MM.1S (cell line): ENCODE data around the gene SPINDOC.

Source experiments
- EZH2 ChIP-seq: fragments of 300-600 bp; sonication (generic); optimal IDR thresholded peaks from 2 replicates; pipeline ENCODE3; 2017; ENCODE audit warnings: low read depth, mild to moderate bottlenecking, antibody characterized with exemption, low read length, mixed read lengths
- EZH2phosphoT487 ChIP-seq: fragments of 300-600 bp; sonication (generic); IDR thresholded peaks from 2 replicates; pipeline ENCODE4 v1.6.1; 2018; ENCODE audit warnings: antibody characterized with exemption, low read length
- TF ChIP-seq, protein P1 (sequence below): fragments of 300-600 bp; sonication (generic); IDR thresholded peaks from 2 replicates; pipeline ENCODE4 v1.5.1; 2016; ENCODE audit warnings: antibody characterized with exemption, low read length, mixed read lengths

DNA sequence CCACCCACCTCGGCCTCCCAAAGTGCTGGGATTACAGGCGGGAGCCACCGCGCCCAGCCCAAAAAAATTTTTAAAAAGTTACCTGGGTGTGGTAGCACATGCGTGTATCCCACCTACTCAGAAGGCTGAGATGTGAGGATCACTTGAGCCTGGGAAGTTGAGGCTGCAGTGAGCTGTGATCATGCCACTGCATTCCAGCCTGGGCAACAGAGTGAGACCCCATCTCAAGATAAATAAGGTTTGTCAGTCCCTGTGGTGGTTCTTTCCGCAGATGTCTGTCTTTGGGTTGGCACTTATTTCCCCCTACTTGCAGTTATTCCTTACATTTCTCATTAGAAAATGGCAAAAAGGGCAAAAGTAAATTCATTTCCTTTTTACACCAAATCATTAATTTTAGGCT lies 33.6 kb downstream of the SPINDOC start:
- TF ChIP-seq, protein P1, sequence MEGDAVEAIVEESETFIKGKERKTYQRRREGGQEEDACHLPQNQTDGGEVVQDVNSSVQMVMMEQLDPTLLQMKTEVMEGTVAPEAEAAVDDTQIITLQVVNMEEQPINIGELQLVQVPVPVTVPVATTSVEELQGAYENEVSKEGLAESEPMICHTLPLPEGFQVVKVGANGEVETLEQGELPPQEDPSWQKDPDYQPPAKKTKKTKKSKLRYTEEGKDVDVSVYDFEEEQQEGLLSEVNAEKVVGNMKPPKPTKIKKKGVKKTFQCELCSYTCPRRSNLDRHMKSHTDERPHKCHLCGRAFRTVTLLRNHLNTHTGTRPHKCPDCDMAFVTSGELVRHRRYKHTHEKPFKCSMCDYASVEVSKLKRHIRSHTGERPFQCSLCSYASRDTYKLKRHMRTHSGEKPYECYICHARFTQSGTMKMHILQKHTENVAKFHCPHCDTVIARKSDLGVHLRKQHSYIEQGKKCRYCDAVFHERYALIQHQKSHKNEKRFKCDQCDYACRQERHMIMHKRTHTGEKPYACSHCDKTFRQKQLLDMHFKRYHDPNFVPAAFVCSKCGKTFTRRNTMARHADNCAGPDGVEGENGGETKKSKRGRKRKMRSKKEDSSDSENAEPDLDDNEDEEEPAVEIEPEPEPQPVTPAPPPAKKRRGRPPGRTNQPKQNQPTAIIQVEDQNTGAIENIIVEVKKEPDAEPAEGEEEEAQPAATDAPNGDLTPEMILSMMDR = no peak
- TF ChIP-seq EZH2phosphoT487 = no peak
- no peak for TF ChIP-seq EZH2
